ENCODE measurements around the gene RPL19.

RPL19 gene

GRCh38 chr17:39178536-39178935 lies 21.5 kb upstream of the RPL19 start:
- TF ChIP-seq CTCF (IDR thresholded peaks at IDR 0.05; ENCODE audit: low read depth, low read length, missing control alignments): no peak
- in situ Hi-C loops (cut with HindIII; ENCODE audit: low sequenced_read_pairs): no loop called here
- no peak for DNase-seq (ENCODE audit: low read depth)
- H3K4me3 ChIP-seq (ENCODE audit: low read depth, low read length): no peak overlapping the region

- no peak for TF ChIP-seq CTCF (IDR thresholded peaks at IDR 0.05; ENCODE audit: low read depth, low read length, missing control alignments)
- no peak for DNase-seq (ENCODE audit: low read depth)
- no peak overlapping the region for H3K4me3 ChIP-seq (ENCODE audit: low read depth, low read length)
- in situ Hi-C loops (cut with HindIII; ENCODE audit: low sequenced_read_pairs): no loop called here
Measured at GRCh38 chr17:39181303-39181702, 18.8 kb upstream of the RPL19 start.

- TF ChIP-seq CTCF (IDR thresholded peaks at IDR 0.05; ENCODE audit: low read depth, low read length, missing control alignments): no peak
- in situ Hi-C loops (cut with HindIII; ENCODE audit: low sequenced_read_pairs): no loop called here
Measured at GRCh38 chr17:39183045-39183444, 17.0 kb upstream of the RPL19 start.

GRCh38 chr17:39183720-39184119 lies 16.4 kb upstream of the RPL19 start:
- no peak for DNase-seq (ENCODE audit: low read depth)
- in situ Hi-C loops (cut with HindIII; ENCODE audit: low sequenced_read_pairs): no loop called here
- no peak for TF ChIP-seq CTCF (IDR thresholded peaks at IDR 0.05; ENCODE audit: low read depth, low read length, missing control alignments)
- H3K4me3 ChIP-seq (ENCODE audit: low read depth, low read length): no peak overlapping the region

More at GRCh38 chr17:39183045-39183444, 17.0 kb upstream of the RPL19 start:
- no peak overlapping the region for H3K4me3 ChIP-seq (ENCODE audit: low read depth, low read length)
- DNase-seq (ENCODE audit: low read depth): no peak

- DNase-seq (ENCODE audit: low read depth): no peak
- no peak for TF ChIP-seq CTCF (IDR thresholded peaks at IDR 0.05; ENCODE audit: low read depth, low read length, missing control alignments)
- no peak overlapping the region for H3K4me3 ChIP-seq (ENCODE audit: low read depth, low read length)
- in situ Hi-C loops (cut with HindIII; ENCODE audit: low sequenced_read_pairs): no loop called here
Measured at GRCh38 chr17:39186481-39187002, 13.5 kb upstream of the RPL19 start.

GRCh38 chr17:39187152-39187830 lies 12.8 kb upstream of the RPL19 start:
- no peak for TF ChIP-seq CTCF (IDR thresholded peaks at IDR 0.05; ENCODE audit: low read depth, low read length, missing control alignments)
- no peak for DNase-seq (ENCODE audit: low read depth)
- H3K4me3 ChIP-seq (ENCODE audit: low read depth, low read length): no peak overlapping the region
- in situ Hi-C loops (cut with HindIII; ENCODE audit: low sequenced_read_pairs): no loop called here

Measured in astrocyte of the cerebellum (primary cell).